ENCODE measurements around the gene IL2RA. TPM values are rescaled to one million over a fixed set of nuclear protein-coding genes. Genes with fewer than 3 reads are reported as not detected.

The IL2RA gene
- total and polyA plus RNA-seq, 9 of the 15 experiments (the other 6 are each of a cell fraction or from before 2014, with no cell fraction given): 0.95 TPM; not detected in 8

DNA sequence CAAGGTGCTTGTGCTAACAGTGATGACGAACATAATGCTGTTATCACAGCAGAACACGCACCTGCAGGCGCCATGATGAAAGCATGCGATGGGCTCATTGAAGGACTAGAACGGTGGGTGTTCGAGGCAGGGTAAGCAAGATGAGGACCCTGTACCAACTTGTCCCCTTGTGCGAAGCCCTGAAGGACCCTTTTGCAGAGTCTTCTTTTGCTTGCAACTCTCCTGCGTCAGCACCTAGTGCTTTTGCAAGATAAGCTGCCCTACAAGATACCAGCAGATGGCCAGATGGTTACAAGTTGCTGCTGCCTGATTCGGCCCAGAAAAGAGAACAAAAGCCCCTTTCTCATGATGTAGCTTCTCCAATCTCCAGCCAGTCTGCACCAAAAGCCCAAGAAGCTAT is 80.6 kb downstream of the IL2RA start (continued):
- TF ChIP-seq, protein P1, sequence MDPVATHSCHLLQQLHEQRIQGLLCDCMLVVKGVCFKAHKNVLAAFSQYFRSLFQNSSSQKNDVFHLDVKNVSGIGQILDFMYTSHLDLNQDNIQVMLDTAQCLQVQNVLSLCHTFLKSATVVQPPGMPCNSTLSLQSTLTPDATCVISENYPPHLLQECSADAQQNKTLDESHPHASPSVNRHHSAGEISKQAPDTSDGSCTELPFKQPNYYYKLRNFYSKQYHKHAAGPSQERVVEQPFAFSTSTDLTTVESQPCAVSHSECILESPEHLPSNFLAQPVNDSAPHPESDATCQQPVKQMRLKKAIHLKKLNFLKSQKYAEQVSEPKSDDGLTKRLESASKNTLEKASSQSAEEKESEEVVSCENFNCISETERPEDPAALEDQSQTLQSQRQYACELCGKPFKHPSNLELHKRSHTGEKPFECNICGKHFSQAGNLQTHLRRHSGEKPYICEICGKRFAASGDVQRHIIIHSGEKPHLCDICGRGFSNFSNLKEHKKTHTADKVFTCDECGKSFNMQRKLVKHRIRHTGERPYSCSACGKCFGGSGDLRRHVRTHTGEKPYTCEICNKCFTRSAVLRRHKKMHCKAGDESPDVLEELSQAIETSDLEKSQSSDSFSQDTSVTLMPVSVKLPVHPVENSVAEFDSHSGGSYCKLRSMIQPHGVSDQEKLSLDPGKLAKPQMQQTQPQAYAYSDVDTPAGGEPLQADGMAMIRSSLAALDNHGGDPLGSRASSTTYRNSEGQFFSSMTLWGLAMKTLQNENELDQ (CRISPR knock-in tag; IDR thresholded peaks at IDR 0.05; ENCODE audit: borderline replicate concordance): no peak
- TF ChIP-seq NFYB (IDR thresholded peaks at IDR 0.05; ENCODE audit: extremely low read depth, insufficient read length): no peak
- no peak for TF ChIP-seq ZNF133 (CRISPR knock-in tag; IDR thresholded peaks at IDR 0.05)
- no peak for TF ChIP-seq POLR2H (tag; IDR thresholded peaks at IDR 0.05; ENCODE audit: low read depth)
- no peak for TF ChIP-seq SREBF2 (CRISPR knock-in tag; IDR thresholded peaks at IDR 0.05)
- TF ChIP-seq ZNF586 (CRISPR knock-in tag; conservative IDR thresholded peaks at IDR 0.05): no peak
- TF ChIP-seq, protein P2, sequence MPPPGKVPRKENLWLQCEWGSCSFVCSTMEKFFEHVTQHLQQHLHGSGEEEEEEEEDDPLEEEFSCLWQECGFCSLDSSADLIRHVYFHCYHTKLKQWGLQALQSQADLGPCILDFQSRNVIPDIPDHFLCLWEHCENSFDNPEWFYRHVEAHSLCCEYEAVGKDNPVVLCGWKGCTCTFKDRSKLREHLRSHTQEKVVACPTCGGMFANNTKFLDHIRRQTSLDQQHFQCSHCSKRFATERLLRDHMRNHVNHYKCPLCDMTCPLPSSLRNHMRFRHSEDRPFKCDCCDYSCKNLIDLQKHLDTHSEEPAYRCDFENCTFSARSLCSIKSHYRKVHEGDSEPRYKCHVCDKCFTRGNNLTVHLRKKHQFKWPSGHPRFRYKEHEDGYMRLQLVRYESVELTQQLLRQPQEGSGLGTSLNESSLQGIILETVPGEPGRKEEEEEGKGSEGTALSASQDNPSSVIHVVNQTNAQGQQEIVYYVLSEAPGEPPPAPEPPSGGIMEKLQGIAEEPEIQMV (tag; conservative IDR thresholded peaks at IDR 0.05; ENCODE audit: low read depth): no peak
- TF ChIP-seq, protein P3, sequence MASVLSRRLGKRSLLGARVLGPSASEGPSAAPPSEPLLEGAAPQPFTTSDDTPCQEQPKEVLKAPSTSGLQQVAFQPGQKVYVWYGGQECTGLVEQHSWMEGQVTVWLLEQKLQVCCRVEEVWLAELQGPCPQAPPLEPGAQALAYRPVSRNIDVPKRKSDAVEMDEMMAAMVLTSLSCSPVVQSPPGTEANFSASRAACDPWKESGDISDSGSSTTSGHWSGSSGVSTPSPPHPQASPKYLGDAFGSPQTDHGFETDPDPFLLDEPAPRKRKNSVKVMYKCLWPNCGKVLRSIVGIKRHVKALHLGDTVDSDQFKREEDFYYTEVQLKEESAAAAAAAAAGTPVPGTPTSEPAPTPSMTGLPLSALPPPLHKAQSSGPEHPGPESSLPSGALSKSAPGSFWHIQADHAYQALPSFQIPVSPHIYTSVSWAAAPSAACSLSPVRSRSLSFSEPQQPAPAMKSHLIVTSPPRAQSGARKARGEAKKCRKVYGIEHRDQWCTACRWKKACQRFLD (CRISPR knock-in tag; IDR thresholded peaks at IDR 0.05): no peak
- TF ChIP-seq, protein P4, sequence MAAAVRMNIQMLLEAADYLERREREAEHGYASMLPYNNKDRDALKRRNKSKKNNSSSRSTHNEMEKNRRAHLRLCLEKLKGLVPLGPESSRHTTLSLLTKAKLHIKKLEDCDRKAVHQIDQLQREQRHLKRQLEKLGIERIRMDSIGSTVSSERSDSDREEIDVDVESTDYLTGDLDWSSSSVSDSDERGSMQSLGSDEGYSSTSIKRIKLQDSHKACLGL (CRISPR knock-in tag; IDR thresholded peaks at IDR 0.05; ENCODE audit: borderline replicate concordance, poor library complexity, severe bottlenecking): no peak
- no peak for TF ChIP-seq TSC22D4 (tag; IDR thresholded peaks at IDR 0.05)
- no peak for TF ChIP-seq ZFX (CRISPR knock-in tag; IDR thresholded peaks at IDR 0.05)
- peak; percentile 10; the same call in 1 of the 2 replicates for TF ChIP-seq MAFF (IDR thresholded peaks at IDR 0.05; ENCODE audit: low read length)
- TF ChIP-seq, protein P5, sequence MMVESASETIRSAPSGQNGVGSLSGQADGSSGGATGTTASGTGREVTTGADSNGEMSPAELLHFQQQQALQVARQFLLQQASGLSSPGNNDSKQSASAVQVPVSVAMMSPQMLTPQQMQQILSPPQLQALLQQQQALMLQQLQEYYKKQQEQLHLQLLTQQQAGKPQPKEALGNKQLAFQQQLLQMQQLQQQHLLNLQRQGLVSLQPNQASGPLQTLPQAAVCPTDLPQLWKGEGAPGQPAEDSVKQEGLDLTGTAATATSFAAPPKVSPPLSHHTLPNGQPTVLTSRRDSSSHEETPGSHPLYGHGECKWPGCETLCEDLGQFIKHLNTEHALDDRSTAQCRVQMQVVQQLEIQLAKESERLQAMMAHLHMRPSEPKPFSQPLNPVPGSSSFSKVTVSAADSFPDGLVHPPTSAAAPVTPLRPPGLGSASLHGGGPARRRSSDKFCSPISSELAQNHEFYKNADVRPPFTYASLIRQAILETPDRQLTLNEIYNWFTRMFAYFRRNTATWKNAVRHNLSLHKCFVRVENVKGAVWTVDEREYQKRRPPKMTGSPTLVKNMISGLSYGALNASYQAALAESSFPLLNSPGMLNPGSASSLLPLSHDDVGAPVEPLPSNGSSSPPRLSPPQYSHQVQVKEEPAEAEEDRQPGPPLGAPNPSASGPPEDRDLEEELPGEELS (CRISPR knock-in tag; IDR thresholded peaks at IDR 0.05; ENCODE audit: borderline replicate concordance): no peak
- TF ChIP-seq ZNF3 (CRISPR knock-in tag; IDR thresholded peaks at IDR 0.05): no peak
- TF ChIP-seq, protein P6, sequence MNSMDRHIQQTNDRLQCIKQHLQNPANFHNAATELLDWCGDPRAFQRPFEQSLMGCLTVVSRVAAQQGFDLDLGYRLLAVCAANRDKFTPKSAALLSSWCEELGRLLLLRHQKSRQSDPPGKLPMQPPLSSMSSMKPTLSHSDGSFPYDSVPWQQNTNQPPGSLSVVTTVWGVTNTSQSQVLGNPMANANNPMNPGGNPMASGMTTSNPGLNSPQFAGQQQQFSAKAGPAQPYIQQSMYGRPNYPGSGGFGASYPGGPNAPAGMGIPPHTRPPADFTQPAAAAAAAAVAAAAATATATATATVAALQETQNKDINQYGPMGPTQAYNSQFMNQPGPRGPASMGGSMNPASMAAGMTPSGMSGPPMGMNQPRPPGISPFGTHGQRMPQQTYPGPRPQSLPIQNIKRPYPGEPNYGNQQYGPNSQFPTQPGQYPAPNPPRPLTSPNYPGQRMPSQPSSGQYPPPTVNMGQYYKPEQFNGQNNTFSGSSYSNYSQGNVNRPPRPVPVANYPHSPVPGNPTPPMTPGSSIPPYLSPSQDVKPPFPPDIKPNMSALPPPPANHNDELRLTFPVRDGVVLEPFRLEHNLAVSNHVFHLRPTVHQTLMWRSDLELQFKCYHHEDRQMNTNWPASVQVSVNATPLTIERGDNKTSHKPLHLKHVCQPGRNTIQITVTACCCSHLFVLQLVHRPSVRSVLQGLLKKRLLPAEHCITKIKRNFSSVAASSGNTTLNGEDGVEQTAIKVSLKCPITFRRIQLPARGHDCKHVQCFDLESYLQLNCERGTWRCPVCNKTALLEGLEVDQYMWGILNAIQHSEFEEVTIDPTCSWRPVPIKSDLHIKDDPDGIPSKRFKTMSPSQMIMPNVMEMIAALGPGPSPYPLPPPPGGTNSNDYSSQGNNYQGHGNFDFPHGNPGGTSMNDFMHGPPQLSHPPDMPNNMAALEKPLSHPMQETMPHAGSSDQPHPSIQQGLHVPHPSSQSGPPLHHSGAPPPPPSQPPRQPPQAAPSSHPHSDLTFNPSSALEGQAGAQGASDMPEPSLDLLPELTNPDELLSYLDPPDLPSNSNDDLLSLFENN (IDR thresholded peaks at IDR 0.05; ENCODE audit: low read depth in 2 of 2, low read length in 2 of 2): no peak
- TF ChIP-seq HNRNPLL (IDR thresholded peaks at IDR 0.05; ENCODE audit: low read depth, low read length, poor library complexity, severe bottlenecking): no peak
